ENCODE measurements around the gene AK5. TPM values are rescaled to one million over a fixed set of nuclear protein-coding genes. Genes with fewer than 3 reads are reported as not detected.

AK5 gene
- total RNA-seq, 4 donors from 2014 or later = 0.17 to 1.6 (median 0.56) TPM; not detected in 1

GRCh38 chr1:77463216-77463615 is 181.4 kb downstream of the AK5 start:
- WGBS, 2 donors = 83 to 88% methylated on average over 1 of the region's 1 CpG
- H3K4me1 ChIP-seq = no peaks in the 10 kb centered on the region
- DNase-seq = no peak
- intact Hi-C loops (cut with DNase I) = no loop called here
- H3K9me3 ChIP-seq = no peaks in the 10 kb centered on the region
- H3K36me3 ChIP-seq = no peaks in the 10 kb centered on the region
- TF ChIP-seq POLR2A (IDR thresholded peaks at IDR 0.05) = no peak
- no peak for TF ChIP-seq CTCF (IDR thresholded peaks at IDR 0.05)
- no peak overlapping the region for H3K27ac ChIP-seq
- no peaks in the 10 kb centered on the region for H3K27me3 ChIP-seq
- H3K4me3 ChIP-seq (replicated peaks in 1 of 3) = no peak overlapping the region

- WGBS, 2 donors = 48 to 51% methylated on average over 2 of the region's 2 CpGs
- TF ChIP-seq POLR2A (IDR thresholded peaks at IDR 0.05) (no peak), CTCF (IDR thresholded peaks at IDR 0.05) (no peak)
- Histone ChIP-seq H3K4me1 (no peaks in the 10 kb centered on the region), H3K9me3 (no peaks in the 10 kb centered on the region), H3K4me3 (replicated peaks in 1 of 3) (no peak overlapping the region), H3K27me3 (no peaks in the 10 kb centered on the region), H3K27ac (no peak overlapping the region), H3K36me3 (no peaks in the 10 kb centered on the region)
- intact Hi-C loops (cut with DNase I) = no loop called here
- no peak for DNase-seq
Measured at GRCh38 chr1:77465139-77465538, 183.3 kb downstream of the AK5 start.

GRCh38 chr1:77465922-77466321 is 184.1 kb downstream of the AK5 start:
- no peak overlapping the region for H3K27ac ChIP-seq
- H3K27me3 ChIP-seq = no peaks in the 10 kb centered on the region
- intact Hi-C loops (cut with DNase I) = no loop called here
- H3K9me3 ChIP-seq = no peaks in the 10 kb centered on the region
- H3K4me3 ChIP-seq (replicated peaks in 1 of 3) = no peak overlapping the region
- TF ChIP-seq CTCF (IDR thresholded peaks at IDR 0.05) = no peak
- TF ChIP-seq POLR2A (IDR thresholded peaks at IDR 0.05) = no peak
- no peak for DNase-seq
- H3K36me3 ChIP-seq = no peaks in the 10 kb centered on the region
- H3K4me1 ChIP-seq = no peaks in the 10 kb centered on the region
- WGBS, 2 donors = 69 to 76% methylated on average over 5 of the region's 5 CpGs

GRCh38 chr1:77467021-77467595 is 185.3 kb downstream of the AK5 start:
- Histone ChIP-seq H3K4me1 (no peaks in the 10 kb centered on the region), H3K4me3 (replicated peaks in 1 of 3) (no peak overlapping the region), H3K27ac (no peak overlapping the region), H3K27me3 (no peaks in the 10 kb centered on the region), H3K36me3 (no peaks in the 10 kb centered on the region), H3K9me3 (no peaks in the 10 kb centered on the region)
- 86 to 94% methylated on average over 2 of the region's 2 CpGs for WGBS, 2 donors
- DNase-seq = no peak
- TF ChIP-seq POLR2A (IDR thresholded peaks at IDR 0.05) = no peak
- TF ChIP-seq CTCF (IDR thresholded peaks at IDR 0.05) = no peak
- intact Hi-C loops (cut with DNase I) = no loop called here

- no peak for DNase-seq
- H3K4me1 ChIP-seq = no peaks in the 10 kb centered on the region
- H3K27me3 ChIP-seq = no peaks in the 10 kb centered on the region
- no peak overlapping the region for H3K4me3 ChIP-seq (replicated peaks in 1 of 3)
- H3K36me3 ChIP-seq = no peaks in the 10 kb centered on the region
- no peak overlapping the region for H3K27ac ChIP-seq
- WGBS, 2 donors = 37 to 38% methylated on average over 2 of the region's 2 CpGs
- TF ChIP-seq CTCF (IDR thresholded peaks at IDR 0.05) (no peak), POLR2A (IDR thresholded peaks at IDR 0.05) (no peak)
- H3K9me3 ChIP-seq = no peaks in the 10 kb centered on the region
- intact Hi-C loops (cut with DNase I) = no loop called here
Measured at GRCh38 chr1:77467741-77468140, 185.9 kb downstream of the AK5 start.
